HG03139 (cell line): Measurements from ENCODE around the gene ABTB2.

Experiments
- ATAC-seq: cut with Tn5 transposase; IDR thresholded peaks from one replicate; pipeline ENCODE4 v1.9.1; 2021; ENCODE audit not compliant: unreplicated experiment

ABTB2 gene

DNA sequence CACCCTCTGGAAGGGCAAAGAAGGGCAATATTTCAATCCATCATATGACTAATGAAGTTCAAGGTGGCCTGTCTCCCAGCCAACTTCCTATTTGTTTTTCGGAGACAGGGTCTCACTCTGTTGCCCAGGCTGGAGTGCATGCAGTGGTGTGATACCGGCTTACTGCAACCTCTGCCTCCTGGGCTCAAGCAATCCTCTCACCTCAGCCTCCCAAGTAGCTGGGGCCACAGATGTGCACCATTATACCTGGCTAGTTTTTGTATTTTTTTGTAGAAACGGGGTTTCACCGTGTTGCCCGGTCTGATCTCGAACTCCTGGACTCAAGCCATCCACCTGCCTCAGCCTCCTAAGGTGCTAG lies 13.4 kb downstream of the ABTB2 start:
- ATAC-seq = no peak

DNA sequence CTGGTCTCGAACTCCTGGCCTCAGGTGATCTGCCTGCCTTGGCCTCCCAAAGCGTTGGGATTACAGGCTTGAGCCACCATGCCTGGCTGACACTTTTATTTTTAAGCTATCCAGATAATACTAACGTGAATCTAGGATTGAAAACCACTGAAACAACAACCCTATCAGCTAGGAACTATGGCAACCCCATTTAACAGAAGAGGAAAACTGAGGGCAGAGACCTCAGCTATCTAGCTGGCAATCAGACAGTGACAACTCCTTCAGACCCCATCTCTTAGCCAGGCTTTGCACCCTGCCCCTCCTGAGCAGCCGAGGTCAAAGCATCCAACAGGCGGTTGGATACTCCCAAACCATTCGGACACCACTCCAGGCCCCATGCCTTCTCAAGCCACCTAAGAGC lies 14.1 kb downstream of the ABTB2 start:
- no peak for ATAC-seq

DNA sequence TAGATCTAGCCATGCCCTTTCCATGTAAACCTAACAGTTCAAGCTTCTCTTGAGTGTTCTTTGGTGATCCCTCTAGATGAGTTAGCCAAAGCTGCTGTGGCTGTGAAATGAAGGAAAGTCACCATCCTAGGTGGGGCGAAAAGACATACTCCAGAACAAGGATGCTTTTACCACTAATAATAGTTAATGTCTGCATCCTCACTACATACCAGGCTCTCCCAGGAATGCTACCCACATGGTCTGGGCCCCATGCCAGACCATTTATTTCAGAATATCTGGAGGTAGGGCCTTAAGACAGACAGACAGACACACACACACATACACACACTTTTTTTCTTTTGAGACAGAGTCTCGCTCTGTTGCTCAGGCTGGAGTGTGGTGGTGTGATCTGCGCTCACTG lies 14.7 kb downstream of the ABTB2 start:
- no peak for ATAC-seq

DNA sequence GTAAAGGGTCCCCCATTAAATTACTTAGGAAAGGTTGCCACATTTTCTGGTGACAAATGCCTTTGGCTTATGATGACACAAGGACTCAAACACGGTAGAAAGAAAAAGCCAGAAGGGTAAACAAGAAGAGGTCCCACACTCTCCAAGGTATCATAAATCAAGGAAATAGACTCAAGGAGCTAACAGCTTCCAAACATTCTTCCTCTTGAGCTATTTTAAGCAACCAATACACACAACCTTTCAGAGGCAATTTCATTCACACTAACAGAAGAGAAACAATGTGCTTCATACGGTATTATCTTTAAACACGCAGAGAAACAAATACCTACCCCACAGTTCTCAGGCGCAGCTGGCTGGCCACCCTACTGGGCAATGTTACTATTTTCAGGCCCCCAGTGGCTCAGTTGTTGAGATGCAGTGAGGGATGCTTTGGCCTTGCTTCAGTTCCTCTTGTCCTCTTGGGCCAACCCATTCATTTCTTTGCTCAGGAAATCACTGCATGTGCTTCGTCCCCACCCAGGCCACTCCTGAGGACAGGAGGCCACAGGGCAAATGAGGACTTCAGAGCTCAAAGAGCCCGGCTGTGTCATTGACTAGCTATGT lies 15.8 kb downstream of the ABTB2 start:
- ATAC-seq = no peak

DNA sequence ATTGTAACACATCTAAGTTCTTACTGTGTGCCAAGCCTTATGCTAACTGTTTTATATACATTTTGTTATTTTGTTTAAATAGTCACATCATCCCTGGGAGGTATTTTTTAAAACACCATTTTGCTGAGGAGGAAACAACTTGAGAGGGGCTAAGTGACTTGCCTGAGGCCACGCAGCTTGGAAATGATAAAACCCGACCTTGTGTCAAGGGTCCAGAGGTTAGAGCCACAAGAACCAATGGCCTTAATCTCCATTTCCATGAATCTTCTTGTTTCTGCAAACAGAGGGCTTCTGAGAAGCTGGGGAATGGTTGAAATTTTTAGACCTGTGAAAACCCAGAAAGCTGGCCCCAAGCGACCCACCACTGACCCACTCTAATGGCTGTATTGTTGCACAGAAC lies 16.7 kb downstream of the ABTB2 start:
- ATAC-seq = no peak

DNA sequence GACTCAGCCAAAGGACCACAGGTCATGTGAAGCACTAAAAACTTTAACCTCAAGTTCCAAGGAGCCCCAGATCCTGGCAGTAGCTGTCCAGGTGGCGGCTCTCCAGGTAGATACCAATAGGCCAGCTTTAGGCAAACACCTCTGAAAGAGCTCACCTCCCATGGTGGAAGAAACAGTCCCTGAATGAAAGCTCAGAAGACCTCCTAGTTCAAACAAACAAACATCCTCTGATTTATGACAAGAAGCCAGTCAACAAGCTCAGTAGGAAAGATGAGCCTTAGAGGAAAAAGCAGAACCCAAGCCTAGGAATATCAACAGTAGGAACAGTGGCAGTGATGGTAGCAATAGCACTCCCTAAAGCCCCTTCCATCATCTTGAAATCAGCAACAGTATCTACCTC lies 17.2 kb downstream of the ABTB2 start:
- ATAC-seq = no peak

DNA sequence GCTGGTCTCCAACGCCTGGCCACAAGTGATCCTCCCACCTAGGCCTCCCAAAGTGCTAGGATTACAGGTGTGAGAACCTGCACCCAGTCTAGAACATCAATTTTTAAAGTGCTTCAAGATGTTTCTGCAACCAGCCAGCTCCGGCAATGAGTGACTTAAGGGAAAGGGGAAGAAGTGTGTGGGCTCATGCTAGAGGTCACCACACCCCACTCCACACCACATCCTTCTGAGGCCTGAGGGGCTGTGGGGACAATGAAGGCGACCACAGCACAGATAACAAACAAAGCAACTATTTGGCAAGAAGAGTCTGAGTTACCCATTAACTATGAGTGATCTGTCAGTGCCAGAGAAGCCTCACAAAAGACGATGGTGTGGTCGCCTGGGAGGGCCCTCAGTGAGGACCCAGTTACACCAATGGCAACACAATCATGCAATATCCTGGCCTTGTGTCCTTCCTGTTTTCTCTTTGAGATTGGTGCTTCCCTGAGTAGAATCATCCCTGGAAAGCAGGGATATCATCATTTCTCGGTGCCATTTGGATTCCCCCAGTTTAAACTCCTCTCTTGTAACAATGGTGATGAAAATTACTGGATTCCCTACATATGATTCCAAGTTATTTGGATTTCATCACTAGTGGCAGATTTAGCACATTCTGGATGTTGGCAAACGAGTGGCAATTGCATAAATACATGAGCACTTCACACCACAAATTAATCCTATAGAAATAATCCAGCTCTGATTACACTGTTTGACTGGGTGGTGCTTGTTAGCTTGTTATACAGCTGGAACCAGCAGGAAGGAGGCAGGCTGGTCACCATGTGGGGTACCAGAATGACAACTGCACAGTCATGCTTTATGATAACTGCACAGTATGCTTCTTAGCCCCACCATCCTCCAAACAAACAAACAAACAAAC lies 18.4 kb downstream of the ABTB2 start:
- peak; percentile 85 for ATAC-seq

DNA sequence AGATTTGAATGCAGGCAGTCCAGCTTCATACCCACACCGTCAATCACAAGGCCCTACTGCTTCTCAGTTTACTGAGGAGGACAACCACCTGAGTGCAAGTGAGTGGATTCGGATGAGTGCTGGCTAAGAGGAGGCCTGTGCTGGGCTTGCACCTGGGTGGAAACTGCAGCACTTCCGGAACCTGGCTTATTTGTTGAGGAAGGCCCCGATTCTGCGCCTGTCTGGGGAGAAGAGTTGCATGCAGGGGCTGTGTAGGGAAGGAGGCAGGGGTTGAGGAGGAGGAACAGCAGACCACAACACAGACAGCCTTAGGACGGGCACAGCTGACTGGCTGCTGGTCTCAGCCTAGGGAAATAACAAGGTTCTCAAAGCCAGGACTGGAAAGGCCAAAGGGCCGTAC lies 20.8 kb downstream of the ABTB2 start:
- no peak for ATAC-seq

DNA sequence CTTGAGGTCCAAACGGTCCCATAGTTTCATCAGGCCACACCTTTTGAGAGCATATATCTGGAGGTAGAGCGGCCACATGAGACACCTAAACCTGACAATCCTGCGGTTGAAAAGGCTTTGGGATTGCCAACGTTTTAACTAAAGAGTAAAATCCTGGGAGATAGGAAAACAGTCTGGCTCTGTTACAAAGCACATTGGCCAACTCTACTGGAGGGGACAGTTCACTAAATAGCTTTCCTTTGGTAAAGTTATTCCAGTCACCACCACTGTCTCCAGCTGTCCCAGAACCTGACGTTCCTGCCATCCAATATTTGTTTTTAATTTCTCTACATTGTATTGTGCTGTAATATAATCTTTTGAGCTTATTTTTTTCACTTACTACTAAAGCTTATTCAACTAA lies 22.0 kb downstream of the ABTB2 start:
- no peak for ATAC-seq

DNA sequence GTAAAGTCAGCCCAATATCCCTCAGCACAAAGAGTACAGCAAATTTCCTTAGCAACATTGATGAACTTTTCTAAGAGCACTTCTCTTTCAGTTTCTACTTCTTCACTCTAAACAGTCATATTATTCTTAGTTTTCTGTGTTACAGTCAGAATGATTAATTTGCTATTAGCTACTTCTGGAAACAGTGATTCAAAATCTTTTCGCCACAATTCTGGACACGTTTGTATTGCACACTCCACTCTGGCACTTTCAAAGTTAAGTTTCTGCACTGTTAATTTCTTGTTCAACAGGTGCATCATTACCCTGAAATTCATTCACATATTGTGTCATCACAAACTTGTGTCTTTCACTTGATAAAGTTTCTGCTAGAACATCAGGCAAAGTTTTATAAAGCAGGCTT lies 22.5 kb downstream of the ABTB2 start:
- ATAC-seq = no peak

DNA sequence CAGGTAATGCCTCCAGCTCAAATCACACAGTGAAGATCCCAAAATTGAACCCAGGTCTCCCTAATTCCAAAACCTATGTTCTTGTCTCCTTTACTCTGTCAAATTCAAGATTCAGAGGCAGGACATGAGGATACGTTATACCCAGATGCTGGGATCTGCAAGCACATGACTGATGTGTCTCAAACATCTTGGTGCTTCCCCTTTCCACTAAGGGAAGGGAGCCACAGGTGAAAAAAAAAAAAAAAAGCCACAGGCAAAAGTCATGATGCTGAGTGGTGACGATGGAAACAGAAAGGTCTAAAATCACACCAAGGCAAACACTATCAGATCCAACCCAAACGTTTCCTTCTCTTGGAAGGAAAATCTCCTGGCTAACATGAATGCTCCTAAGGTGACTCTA lies 24.0 kb downstream of the ABTB2 start:
- ATAC-seq = no peak

DNA sequence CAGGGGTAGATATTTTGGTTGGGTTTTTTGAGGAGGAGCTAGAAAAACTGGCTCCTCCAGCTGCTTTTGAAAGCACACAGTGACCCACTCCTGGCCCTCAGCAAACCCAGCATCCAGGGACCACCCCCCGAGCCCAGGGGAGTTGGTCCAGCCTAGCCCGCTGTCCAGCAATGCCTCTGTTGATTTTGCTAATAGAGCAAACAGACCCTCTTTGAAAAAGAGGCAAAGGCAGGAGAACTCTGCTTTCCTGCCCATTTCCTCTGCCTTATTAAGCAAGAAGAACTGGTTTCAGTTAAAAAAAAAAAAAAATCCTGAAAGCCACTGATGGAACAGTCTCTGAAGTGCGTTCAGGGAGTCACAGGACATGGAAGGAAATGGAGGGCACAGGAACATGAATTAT lies 25.3 kb downstream of the ABTB2 start:
- no peak for ATAC-seq

DNA sequence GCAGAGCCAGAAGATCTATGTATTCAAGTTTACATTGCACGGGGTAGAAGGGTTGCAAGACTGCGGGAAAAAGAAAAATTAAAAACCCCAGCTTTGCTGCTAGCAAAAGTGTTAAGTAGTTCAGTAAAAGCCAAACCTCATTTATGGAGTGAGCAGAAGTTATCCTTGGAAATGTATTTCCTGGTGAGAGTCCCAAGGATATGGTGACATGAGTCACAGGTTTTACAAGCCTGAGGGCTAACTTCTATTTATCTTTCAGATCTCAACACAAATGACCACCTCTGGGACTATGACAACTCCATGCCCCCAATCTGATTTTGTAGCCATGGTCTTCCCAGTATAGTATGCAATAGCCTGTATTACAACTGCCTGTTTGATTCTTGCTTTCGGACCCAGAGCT lies 26.1 kb downstream of the ABTB2 start:
- ATAC-seq = no peak

DNA sequence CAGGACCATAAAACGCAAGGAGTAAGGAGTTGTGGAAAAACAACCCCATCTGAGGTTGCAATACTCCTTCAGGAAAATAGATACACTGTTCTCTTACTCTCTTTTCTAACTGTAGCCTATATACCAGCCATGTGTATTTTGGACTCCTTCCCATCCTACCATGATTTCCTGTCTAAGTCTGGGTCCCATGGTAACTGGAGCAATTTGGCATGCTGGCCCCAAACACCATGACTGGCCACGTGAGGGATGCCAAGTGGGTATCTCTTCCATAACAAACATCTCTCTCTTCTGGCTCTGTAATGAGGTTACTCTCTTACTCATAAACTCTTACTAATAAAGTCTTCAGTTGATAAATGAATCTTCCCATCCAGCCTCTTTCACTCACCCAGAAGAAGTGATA lies 26.5 kb downstream of the ABTB2 start:
- ATAC-seq = no peak

DNA sequence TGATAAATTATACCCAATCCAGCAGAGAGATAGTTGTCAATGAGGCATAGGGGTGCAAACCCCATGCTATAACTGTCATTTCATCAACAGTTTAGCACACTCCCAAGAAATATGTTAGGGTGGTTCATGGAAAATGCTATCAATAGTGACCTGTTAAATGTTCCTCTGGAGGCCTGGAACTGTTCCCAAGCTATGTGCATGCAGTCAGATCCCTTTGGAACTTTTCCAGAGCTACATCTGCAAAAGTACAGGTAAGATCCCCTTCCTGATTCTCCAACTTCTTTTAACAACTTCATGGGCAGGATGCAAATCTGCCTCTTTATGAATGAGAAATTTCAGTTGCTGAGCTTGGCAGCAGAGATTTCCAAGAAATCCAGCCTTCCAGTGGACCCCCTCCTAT lies 27.2 kb downstream of the ABTB2 start:
- ATAC-seq = no peak

DNA sequence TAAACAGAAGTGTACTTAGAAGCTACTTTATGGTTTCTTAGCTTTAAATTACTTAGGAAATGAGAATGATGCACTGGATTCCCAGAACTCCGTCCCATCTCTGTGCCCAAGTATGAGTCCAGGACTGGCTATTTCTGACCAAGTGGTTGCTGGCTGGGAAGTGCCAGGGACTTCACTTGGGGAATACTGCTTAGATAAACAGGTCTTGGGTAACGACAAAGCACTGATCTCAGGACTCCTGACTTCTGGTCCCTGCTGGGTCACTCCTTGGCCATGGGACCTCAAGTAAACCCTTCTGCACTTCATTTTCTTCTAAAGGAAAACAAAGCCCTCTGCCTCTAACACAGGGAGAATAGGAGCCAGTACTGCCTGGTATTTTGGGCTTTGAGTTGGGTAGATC lies 27.9 kb downstream of the ABTB2 start:
- ATAC-seq = no peak

DNA sequence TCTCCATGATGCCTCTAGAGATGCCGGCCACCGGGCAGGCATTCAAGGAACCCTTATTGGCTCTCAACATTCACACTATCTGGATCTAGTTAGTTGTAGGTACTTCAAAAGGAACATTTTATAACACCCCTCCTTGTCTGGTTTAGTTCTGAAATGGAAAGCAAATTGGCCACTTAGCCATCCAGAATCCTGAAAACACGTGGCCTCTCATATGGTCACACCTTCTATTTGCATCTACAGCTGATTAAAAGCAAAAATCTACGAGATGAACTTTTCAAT lies 29.2 kb downstream of the ABTB2 start:
- ATAC-seq = no peak

DNA sequence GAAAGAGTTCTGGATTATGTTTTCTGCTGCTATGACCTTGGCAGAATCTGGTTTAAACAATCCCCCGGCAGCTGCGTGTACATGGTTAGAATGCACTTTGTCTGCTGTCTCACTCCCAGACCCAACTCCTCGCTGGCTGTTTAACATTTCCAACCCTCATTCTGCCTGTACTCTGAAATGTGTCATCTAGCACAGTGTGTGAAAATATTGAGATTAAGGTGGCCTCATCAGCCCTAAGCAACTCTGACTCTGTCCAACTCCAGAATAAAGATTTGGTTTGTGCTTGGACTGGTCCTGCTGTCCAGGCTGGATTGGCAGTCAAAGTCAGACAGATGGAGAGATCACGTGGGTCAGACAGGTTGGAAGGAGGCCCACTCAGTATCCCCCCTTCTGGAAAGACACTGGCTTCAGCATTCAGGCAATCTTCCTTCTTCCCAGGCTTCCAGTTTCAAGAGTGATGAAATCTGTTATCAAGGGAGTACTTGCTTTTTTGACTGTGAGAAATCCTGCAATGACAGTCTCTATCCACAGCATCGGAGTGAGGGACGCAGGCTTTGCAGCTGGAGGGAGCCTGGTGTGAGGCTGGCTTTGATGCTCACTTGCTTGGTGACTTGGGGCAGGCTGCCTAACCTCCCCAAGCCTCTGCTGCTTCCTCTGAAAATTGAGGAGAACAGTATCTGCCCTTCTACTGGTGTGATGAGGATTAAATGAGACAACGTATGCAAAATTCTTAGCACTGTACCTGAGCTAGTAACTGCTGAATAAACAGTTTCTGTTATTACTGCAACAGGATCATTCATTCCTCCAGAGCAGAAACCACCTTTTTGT lies 29.8 kb downstream of the ABTB2 start:
- ATAC-seq = no peak

DNA sequence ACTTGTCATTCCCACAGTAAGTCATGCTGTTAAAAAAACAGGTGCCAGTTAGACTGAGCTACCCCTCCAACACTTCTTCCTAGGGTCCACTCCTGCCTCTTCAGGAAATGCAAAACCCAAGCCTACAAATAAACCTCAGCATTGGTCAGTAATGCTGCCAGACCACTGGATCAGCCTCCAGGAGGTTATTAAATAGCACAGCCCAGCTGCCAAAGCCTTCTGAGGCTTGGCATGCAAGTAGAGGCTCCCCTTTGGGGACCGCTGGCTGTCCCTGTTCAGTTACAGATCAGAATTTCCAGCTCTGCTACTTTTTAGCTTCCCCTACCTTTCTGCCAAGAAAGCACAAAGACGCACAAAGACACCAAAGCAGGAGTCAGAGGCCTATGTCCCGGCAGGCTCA lies 33.3 kb downstream of the ABTB2 start:
- ATAC-seq = no peak

DNA sequence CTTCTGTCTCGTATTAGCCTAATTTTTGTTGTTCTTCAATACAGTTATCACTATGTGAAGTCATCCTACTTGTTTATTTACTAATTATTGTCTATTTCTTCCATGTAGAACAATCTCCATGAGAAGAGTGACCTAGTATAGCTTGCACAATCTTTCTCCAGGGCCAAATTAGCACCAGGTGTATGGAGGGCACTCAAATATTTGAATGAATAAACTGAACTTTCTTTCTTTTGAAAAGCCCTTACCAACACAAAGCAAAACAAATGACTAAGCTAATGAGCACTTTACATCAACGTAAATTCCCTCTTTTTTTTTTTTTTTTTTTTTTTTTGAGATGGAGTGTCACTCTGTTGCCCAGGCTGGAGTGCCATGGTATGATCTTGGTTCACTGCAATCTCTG lies 34.2 kb downstream of the ABTB2 start:
- no peak for ATAC-seq

DNA sequence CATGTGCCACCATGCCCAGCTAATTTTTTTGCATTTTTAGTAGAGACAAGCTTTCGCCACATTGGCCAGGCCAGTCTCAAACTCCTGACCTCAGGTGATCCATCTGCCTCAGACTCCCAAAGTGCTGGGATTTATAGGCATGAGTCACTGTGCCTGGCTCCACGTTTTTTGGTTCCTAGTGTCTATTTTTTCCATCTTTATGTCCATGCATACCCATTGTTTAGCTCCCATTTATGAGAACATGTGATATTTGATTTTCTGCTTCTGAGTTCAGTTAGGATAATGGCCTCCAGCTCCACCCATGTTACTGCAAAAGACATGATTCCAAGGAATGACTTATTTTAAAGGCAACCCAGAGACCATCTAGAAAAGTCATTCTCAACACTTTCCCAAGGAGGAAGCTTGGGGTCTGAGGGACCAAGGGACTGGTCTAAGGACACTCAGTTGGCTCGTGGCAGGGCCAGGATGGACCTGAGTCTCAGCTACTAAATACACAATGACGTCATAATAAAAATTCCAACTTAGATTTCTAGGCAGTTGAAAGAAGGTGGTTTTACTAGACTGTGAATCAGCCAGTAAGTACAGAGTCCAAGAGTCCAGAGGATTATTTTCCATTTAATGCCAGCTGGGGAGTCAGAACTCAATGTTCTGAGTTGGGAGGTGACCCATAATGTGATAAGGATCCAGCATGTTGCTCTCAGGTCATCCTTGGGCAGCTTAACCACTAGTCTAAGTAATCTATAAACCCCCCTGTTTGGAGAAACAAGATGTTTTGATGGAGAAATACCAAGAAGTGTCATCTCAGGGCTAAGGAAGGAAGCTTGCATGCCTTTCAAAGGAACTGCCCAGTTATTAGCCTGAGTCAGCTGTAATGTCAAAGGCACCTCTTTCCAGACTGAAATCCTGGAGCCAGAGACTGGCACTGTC lies 39.4 kb downstream of the ABTB2 start:
- ATAC-seq = no peak
